Endothelial cell of umbilical vein (primary cell): ENCODE data around the gene CNTNAP2. TPM values are rescaled to one million over a fixed set of nuclear protein-coding genes. Genes with fewer than 3 reads are reported as not detected.

Source experiments
- BruUV-seq: library from RNA; stranded (reverse); fragments of 400-500 nt; replicated peaks from 2 replicates; lab custom pipeline; 2021; lab: Mats Ljungman, UMichigan
- CTCF ChIA-PET: fragments of 300-600, 350-600 bp; sonication (Branson Sonifier 250); formaldehyde crosslinking; loops from one replicate; lab custom pipeline; 2021; ENCODE audit warnings: antibody characterized with exemption, inconsistent platforms; lab: Charles Lee
- POLR2A ChIA-PET: fragments of 300-600, 350-600 bp; sonication (Branson Sonifier 250); formaldehyde crosslinking; loops from one replicate; lab custom pipeline; 2021; ENCODE audit warnings: antibody characterized with exemption, inconsistent platforms; lab: Charles Lee
- DNase-seq: peaks from one replicate; pipeline ENCODE4 v3.0.0-alpha.2; 2011; ENCODE audit warnings: low read depth, low spot score
- FAIRE-seq: peaks from 2 replicates; lab custom pipeline; 2011; peaks lifted over from hg19 to GRCh38; lab: Jason Lieb, UNC
- H2AFZ ChIP-seq: 2 replicates; pipeline ENCODE4 v1.6.0; 2012; ENCODE audit warnings: low read depth, low read length, control low read depth, inconsistent platforms
- H3K27ac ChIP-seq: 2 replicates; pipeline ENCODE4 v1.5.1; 2011; ENCODE audit warnings: low read depth, mild to moderate bottlenecking, control low read depth, low read length, moderate library complexity; ENCODE audit not compliant: insufficient read depth
- H3K27me3 ChIP-seq, 2 experiments: 2 replicates each; pipeline versions ENCODE4 v1.6.0 to v1.6.1; 2011; ENCODE audit warnings: low read length in 2 of 2, mixed read lengths in 1 of 2; ENCODE audit not compliant: control insufficient read depth in 2 of 2, insufficient read depth in 2 of 2
- H3K36me3 ChIP-seq, 2 experiments: 2 replicates in 1 of 2; 3 replicates in 1 of 2; pipeline ENCODE4 v1.5.1; 2011; ENCODE audit warnings: low read length in 2 of 2, mild to moderate bottlenecking in 1 of 2, moderate library complexity in 1 of 2; ENCODE audit not compliant: control insufficient read depth in 2 of 2, insufficient read depth in 2 of 2; ENCODE audit errors: extremely low read depth in 1 of 2
- H3K4me1 ChIP-seq: 3 replicates; pipeline ENCODE4 v1.5.1; 2011; ENCODE audit warnings: mild to moderate bottlenecking, low read length; ENCODE audit not compliant: control insufficient read depth, insufficient read depth; ENCODE audit errors: extremely low read depth
- H3K4me2 ChIP-seq: 2 replicates; pipeline ENCODE4 v1.6.1; 2011; ENCODE audit warnings: low read length, control low read depth, mixed read lengths; ENCODE audit not compliant: insufficient read depth
- H3K4me3 ChIP-seq, 3 experiments: fragments of 200-600 bp in 1 of 3; sonication (generic), shearing (Covaris generic) in 1 of 3; replicated peaks in 1 of 3; 2 replicates each; pipeline ENCODE4 v1.5.1; 2011 to 2016; ENCODE audit warnings: control low read depth in 3 of 3, low read length in 3 of 3, mild to moderate bottlenecking in 2 of 3, inconsistent platforms in 1 of 3, low read depth in 1 of 3, moderate library complexity in 1 of 3; ENCODE audit not compliant: insufficient read depth in 1 of 3
- H3K79me2 ChIP-seq: 2 replicates; pipeline ENCODE4 v1.6.0; 2012; ENCODE audit warnings: low read length, inconsistent platforms; ENCODE audit not compliant: control insufficient read depth, insufficient read depth
- H3K9ac ChIP-seq: replicated peaks from 2 replicates; pipeline ENCODE3; 2011; ENCODE audit warnings: low read length, control low read depth; ENCODE audit not compliant: insufficient read depth; ENCODE audit errors: extremely low read depth
- H3K9me1 ChIP-seq: replicated peaks from 3 replicates; pipeline ENCODE4 v1.6.0; 2011; ENCODE audit warnings: mild to moderate bottlenecking, low read length; ENCODE audit not compliant: control insufficient read depth, insufficient read depth; ENCODE audit errors: extremely low read depth
- H3K9me3 ChIP-seq: replicated peaks from 2 replicates; pipeline ENCODE4 v1.5.1; 2012; ENCODE audit warnings: low read length, inconsistent platforms; ENCODE audit not compliant: control insufficient read depth, insufficient read depth
- H4K20me1 ChIP-seq: replicated peaks from 2 replicates; pipeline ENCODE3; 2011; ENCODE audit warnings: mild to moderate bottlenecking, low read length; ENCODE audit not compliant: control insufficient read depth, insufficient read depth; ENCODE audit errors: extremely low read depth
- CTCF ChIP-seq, 2 donors: IDR thresholded peaks; 1 replicate in 1 of 2; 2 replicates in 1 of 2; pipeline ENCODE4 v1.5.1; 2011; ENCODE audit warnings: low read length in 2 of 2, mild to moderate bottlenecking in 2 of 2, moderate library complexity in 2 of 2, control low read depth in 1 of 2, inconsistent platforms in 1 of 2, low read depth in 1 of 2; ENCODE audit not compliant: insufficient read depth in 1 of 2; ENCODE audit errors: extremely low read depth in 1 of 2
- EZH2 ChIP-seq: IDR thresholded peaks from 2 replicates; pipeline ENCODE4 v1.6.1; 2012; ENCODE audit warnings: borderline replicate concordance, low read depth, mild to moderate bottlenecking, moderate library complexity, low read length, inconsistent platforms; ENCODE audit not compliant: severe bottlenecking
- FOS ChIP-seq: IDR thresholded peaks from 2 replicates; pipeline ENCODE4 v1.6.1; 2011; ENCODE audit warnings: mild to moderate bottlenecking, low read length, moderate library complexity, borderline replicate concordance; ENCODE audit not compliant: insufficient read depth
- GATA2 ChIP-seq: IDR thresholded peaks from 2 replicates; pipeline ENCODE4 v1.7.0; 2011; ENCODE audit warnings: low read depth, mild to moderate bottlenecking, moderate library complexity, mixed read lengths, low read length; ENCODE audit not compliant: insufficient read length, insufficient read depth
- JUN ChIP-seq: IDR thresholded peaks from 2 replicates; pipeline ENCODE4 v1.6.1; 2011; ENCODE audit warnings: borderline replicate concordance, low read depth; ENCODE audit not compliant: insufficient read length, insufficient read depth
- MAX ChIP-seq: IDR thresholded peaks from 2 replicates; pipeline ENCODE4 v1.6.1; 2011; ENCODE audit not compliant: insufficient read depth, insufficient read length
- MYC ChIP-seq: IDR thresholded peaks from one replicate; pipeline ENCODE4 v1.6.1; 2011; ENCODE audit warnings: mild to moderate bottlenecking, low read depth, low read length
- POLR2A ChIP-seq: IDR thresholded peaks from 2 replicates; pipeline ENCODE4 v1.6.1; 2012; ENCODE audit warnings: low read depth, mild to moderate bottlenecking, control low read depth, low read length
- POLR2AphosphoS5 ChIP-seq: IDR thresholded peaks from 2 replicates; pipeline ENCODE4 v1.6.1; 2012; ENCODE audit warnings: low read depth, mild to moderate bottlenecking, control low read depth, low read length, moderate library complexity; ENCODE audit not compliant: insufficient read depth
- dilution Hi-C: fragments of 300-500 bp; cut with MboI; formaldehyde crosslinking; loops from one replicate; pipeline ENCODE4 v1.15.0; 2019; ENCODE audit warnings: low sequenced_read_pairs; ENCODE audit not compliant: extremely low pct_ligation_motif_present
- intact Hi-C: fragments of 100-400 bp; cut with micrococcal nuclease; formaldehyde crosslinking; loops from one replicate; pipeline ENCODE4 v1.10.0; 2022
- polyA plus RNA-seq, 4 experiments: library from polyadenylated mRNA; depleted of rRNA in 3 of 4; stranded (reverse) in 3 of 4; unstranded in 1 of 4; fragments of >200 nt; gene quantifications; 2 replicates each; pipeline versions ENCODE4 v1.2.1 to v1.2.3, GENCODE V29; 2011 to 2012; ENCODE audit warnings: missing spikeins in 1 of 4
- total RNA-seq: library from RNA; stranded (reverse); gene quantifications from 2 replicates; pipeline ENCODE4 v1.2.3, GENCODE V29; 2021

CNTNAP2 gene
- total and polyA plus RNA-seq, 2 donors (not counting 3 experiments of a cell fraction or from before 2014, with no cell fraction given): not detected

GRCh38 chr7:148408307-148408706, 2291.7 kb downstream of the CNTNAP2 start:
- CTCF ChIA-PET: no interaction called here
- H3K27ac ChIP-seq: no peak overlapping the region
- intact Hi-C loops (no loop called here), dilution Hi-C loops (no loop called here)
- H2AFZ ChIP-seq: no peak overlapping the region
- H3K4me3 ChIP-seq: no peak overlapping the region
- FAIRE-seq: no peak
- H3K9ac ChIP-seq: no peak overlapping the region
- H3K4me1 ChIP-seq: no peaks in the 10 kb centered on the region
- no peaks in the 10 kb centered on the region for H4K20me1 ChIP-seq
- no peaks in the 10 kb centered on the region for H3K36me3 ChIP-seq
- H3K9me1 ChIP-seq: no peaks in the 10 kb centered on the region
- H3K79me2 ChIP-seq: no peaks in the 10 kb centered on the region
- H3K9me3 ChIP-seq: no peaks in the 10 kb centered on the region
- POLR2A ChIA-PET: no interaction called here
- TF ChIP-seq POLR2A (no peak), JUN (no peak), POLR2AphosphoS5 (no peak), CTCF (IDR thresholded peaks at IDR 0.05; ENCODE audit: extremely low read depth in 1 of 2, insufficient read depth in 1 of 2, low read depth in 1 of 2, low read length in 2 of 2) (no peak), GATA2 (no peak), MYC (no peak), EZH2 (no peak), MAX (no peak), FOS (no peak)
- H3K4me2 ChIP-seq: no peak overlapping the region
- BruUV-seq: no TSS peak
- no peaks in the 10 kb centered on the region for H3K27me3 ChIP-seq
- DNase-seq: no peak
